NCI-H2081 (cell line): ENCODE data around the gene ANKH.

Experiments used
- DNase-seq, 2 experiments: peaks; one replicate each; lab custom pipeline; 2025; lab: John Stamatoyannopoulos, UW

The ANKH gene

GRCh38 chr5:14790911-14791310 is 80.7 kb downstream of the ANKH start:
- DNase-seq, result no peak

- no peak for DNase-seq
These were observed 81.4 kb downstream of the ANKH start for GRCh38 chr5:14790220-14790619.

DNA sequence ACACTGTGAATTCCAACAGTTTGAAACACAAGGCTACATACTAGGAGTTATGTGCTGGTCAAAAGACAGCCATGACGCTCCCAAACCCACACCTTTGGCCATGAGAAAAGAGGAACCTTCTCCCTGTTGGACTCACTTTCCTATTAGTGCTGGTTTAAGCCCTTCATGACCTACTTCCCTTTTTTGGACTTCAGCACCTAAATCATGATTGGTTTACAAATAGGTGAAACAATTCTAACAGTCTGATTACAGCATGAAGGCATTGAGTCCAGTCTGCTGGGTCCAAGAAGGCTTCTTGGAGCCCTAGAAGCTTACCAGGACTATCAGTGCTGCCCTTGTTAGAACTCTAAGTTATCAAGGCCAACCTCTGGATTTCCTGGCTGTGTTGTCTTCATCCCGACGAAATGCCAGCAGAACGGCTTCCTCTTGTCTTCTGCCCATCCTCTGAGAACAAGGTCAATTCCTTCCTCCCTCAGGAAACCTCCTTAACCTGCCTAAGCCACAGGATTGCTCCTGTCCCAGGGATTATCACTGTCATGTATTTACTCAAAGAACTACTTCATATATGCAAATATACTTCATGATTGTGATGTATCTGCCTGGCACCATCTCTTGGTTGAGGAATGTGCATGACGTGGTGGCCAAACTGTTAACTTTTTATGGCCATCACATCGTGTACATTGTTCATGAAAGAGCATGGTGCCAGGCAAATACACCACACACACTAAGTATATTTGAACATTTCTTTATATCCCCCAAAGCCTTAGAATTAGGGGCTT is 83.6 kb downstream of the ANKH start:
- no peak for DNase-seq

GRCh38 chr5:14783691-14784090 is 87.9 kb downstream of the ANKH start:
- DNase-seq, result no peak

DNA sequence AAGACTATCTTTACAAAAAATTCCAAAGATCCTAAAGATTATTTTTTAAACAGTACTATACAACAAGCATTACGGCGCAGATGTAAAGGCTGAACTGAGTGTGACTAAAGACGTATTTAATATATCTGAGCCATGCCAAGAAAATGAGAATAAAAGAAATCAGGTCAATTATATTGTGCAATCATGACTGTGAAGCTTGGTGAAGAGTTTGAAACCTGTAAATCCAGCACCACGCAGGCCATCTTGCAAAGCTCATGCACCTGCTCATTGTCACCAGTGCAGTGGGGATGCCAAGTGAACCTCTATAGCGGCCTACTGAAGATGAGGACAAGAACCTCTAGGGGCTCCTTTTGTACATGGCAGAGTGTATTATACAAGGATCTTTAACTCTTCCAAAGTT is 89.0 kb downstream of the ANKH start:
- no peak for DNase-seq

DNA sequence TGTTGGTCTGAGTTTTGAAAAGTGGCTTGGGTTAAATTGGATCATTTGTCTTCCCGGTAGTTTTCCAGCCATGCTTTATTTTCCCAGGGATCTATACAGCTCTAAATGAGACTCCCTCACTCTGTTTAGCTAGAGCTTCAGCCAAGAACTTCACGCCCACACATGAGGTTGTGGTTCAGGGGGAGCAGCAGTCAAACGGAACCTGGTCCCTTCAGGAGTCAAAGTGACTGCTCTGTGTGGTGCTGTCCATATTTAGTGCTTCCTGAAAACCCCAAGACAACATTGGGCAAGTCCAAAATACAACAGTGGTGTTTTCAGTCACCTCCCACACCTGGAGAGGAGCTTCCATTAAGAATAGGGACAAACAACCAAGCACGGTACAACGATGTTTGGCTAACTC is 90.5 kb downstream of the ANKH start:
- no peak for DNase-seq

GRCh38 chr5:14779975-14780374 is 91.6 kb downstream of the ANKH start:
- no peak for DNase-seq

DNA sequence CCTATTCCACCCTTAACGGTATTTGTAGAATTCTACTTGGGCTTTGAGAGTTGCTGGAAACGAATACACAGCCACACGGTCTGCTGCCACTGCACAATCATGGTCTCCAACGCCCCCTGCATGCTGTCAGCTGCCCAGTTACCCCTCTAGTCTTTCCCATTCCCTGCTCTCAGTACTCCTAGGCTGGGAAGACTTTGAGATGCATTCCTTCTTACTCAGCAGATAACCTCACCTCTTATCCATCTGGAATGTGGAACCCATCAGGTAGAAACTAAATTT is 92.8 kb downstream of the ANKH start:
- no peak for DNase-seq

GRCh38 chr5:14777932-14778791 is 93.4 kb downstream of the ANKH start:
- DNase-seq, result no peak

- no peak for DNase-seq
These were observed 94.4 kb downstream of the ANKH start for GRCh38 chr5:14777187-14777586.

GRCh38 chr5:14776602-14777001 is 95.0 kb downstream of the ANKH start:
- DNase-seq, result no peak

DNA sequence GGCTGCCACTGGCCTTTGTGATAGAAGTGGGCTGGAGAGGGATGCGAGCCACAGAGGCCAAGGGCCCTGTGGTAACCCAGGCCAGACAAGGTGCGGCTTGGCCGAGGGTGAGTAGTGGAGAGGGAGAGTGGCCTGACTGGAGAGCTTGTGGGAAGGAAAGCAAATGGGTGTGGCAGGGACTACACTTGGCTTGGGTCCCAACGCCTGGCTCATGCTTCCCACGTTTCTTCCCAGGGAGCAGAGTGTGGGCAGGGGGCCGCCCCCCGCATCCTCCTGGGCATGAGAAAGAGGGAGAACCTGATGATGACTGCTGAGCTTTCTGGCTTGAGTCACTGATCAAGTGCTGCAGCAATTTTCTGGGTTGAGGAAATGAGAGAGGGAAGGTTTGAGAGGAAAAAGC is 95.7 kb downstream of the ANKH start:
- DNase-seq, result no peak

GRCh38 chr5:14773588-14773987 is 98.0 kb downstream of the ANKH start:
- DNase-seq, result peak; percentile 81

DNA sequence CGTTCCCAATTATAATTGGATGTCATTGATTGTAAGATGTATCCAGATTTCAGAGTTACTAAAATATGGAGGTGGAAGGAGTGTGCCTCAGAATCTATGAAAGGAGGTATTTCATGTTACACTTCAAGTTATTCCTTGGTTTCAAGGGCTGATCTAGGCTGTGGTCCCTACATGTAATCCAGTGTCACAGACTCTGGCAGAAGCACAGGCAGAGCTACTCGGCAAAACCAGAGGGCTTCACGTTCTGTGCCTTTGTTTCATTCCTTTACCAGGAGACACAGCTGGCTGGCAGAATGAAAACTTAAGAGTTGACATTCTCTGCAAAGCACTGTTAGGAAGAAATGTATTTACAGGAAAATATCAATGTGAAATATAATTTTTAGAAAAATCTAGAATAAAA is 99.6 kb downstream of the ANKH start:
- no peak for DNase-seq

DNA sequence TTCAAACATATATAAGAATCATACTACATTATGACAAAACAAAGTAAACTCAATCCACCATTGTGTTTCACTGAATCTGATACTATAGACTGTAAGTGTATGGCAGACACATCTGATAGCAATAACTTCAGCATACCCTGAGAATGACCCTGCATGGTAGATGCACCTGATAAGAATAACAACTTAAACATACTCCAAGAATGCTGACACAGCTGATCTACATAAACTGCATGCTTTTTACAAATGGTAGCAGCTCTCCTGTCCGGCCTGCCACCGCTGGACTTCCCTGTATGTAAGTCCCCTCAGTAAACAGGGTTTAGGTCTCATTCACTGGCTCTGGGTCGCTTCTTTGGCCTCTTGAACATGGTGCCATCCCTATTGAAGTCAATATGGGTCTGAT is 100.4 kb downstream of the ANKH start:
- no peak for DNase-seq

GRCh38 chr5:14768508-14769365 is 102.8 kb downstream of the ANKH start:
- DNase-seq, result no peak

GRCh38 chr5:14767735-14768507 is 103.7 kb downstream of the ANKH start:
- peak; percentile 92 to 98 for DNase-seq

GRCh38 chr5:14767053-14767452 is 104.5 kb downstream of the ANKH start:
- no peak for DNase-seq

DNA sequence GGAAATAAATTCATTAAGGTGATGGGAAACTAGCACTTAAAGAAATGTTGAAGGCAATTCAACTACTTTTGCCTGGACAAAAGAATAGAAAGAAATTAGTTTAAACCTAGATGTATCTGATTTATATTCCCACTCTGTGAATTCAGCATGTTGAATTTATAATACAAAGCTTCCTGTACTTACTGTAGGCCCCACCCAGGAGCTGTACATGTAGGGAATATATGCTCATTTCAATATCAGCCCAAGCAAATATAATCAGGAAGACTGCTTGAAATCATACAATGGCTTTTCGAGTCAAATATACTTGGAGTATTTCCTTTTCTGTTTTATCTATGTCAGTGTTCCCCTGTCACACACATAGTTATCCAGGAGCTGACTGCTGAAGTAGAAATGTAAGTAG is 105.0 kb downstream of the ANKH start:
- DNase-seq, result no peak

- no peak for DNase-seq
These were observed 106.0 kb downstream of the ANKH start for GRCh38 chr5:14765587-14765986.

- DNase-seq, result no peak
These were observed 108.9 kb downstream of the ANKH start for GRCh38 chr5:14762549-14763216.
